ENCODE data around the gene UBE2G2. TPM values are rescaled to one million over a fixed set of nuclear protein-coding genes. Genes with fewer than 3 reads are reported as not detected.

Gene UBE2G2
- total and polyA plus RNA-seq, 3 donors from 2014 or later, result 38.9 to 82.8 (median 73.6) TPM

DNA sequence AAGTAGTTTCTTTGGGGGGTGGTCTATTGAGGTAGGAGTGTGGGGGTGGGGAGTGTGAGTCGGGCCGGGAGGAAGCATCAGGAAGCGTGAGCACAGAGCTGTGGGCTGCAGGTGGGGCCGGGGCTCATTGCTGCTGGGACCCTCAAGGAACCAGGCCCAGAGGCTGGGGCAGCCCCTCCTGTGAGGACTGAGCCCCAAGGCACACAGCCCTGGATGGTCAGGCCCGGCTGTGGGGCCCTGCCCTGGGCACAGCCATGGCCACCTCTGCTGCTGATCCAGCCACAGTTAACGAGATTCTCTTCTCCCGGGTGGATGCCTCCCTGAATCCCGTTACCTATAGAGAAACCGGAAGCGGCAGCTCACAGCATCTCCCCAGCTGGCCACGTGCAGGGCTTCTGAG lies 39.2 kb upstream of the UBE2G2 start:
- peaks cover 10% of the 10 kb centered on the region for H3K4me1 ChIP-seq
- intact Hi-C loops (cut with DNase I; ENCODE audit: low total_unique reads), result no loop called here
- H3K4me3 ChIP-seq, result no peak overlapping the region
- WGBS, 2 donors, result 85 to 87% methylated on average over 9 to 11 of the region's 11 CpGs
- H3K27me3 ChIP-seq, result no peaks in the 10 kb centered on the region
- no peaks in the 10 kb centered on the region for H3K9me3 ChIP-seq
- no peak overlapping the region for H3K27ac ChIP-seq
- H3K36me3 ChIP-seq (ENCODE audit: low read depth, missing control alignments), result no peaks in the 10 kb centered on the region
- TF ChIP-seq, protein P1, sequence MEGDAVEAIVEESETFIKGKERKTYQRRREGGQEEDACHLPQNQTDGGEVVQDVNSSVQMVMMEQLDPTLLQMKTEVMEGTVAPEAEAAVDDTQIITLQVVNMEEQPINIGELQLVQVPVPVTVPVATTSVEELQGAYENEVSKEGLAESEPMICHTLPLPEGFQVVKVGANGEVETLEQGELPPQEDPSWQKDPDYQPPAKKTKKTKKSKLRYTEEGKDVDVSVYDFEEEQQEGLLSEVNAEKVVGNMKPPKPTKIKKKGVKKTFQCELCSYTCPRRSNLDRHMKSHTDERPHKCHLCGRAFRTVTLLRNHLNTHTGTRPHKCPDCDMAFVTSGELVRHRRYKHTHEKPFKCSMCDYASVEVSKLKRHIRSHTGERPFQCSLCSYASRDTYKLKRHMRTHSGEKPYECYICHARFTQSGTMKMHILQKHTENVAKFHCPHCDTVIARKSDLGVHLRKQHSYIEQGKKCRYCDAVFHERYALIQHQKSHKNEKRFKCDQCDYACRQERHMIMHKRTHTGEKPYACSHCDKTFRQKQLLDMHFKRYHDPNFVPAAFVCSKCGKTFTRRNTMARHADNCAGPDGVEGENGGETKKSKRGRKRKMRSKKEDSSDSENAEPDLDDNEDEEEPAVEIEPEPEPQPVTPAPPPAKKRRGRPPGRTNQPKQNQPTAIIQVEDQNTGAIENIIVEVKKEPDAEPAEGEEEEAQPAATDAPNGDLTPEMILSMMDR (IDR thresholded peaks at IDR 0.05), result no peak
- no peak for TF ChIP-seq POLR2A (IDR thresholded peaks at IDR 0.05)
- no peak for DNase-seq

DNA sequence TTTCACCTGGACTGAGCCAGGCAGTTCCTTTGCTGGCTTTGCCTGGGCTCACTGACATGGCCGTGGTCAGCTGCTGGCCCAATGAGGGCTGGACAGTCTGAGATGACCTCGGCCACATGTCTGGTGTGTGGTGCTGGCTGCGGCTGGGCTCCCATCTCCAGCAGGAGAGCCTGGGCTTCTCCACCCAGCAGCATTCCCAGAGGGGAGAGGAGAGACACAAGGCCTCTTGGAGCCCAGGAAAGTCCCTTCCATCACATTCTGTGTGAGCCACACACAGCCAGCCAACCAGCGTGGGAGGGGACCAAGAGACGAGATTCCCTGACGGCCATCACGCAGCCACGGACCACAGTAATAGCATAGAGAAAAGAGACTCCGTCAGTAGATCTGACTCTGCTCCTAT lies 37.3 kb upstream of the UBE2G2 start:
- Histone ChIP-seq H3K4me1 (peaks cover 6% of the 10 kb centered on the region), H3K27ac (no peak overlapping the region), H3K9me3 (no peaks in the 10 kb centered on the region), H3K4me3 (no peak overlapping the region), H3K27me3 (no peaks in the 10 kb centered on the region), H3K36me3 (ENCODE audit: low read depth, missing control alignments) (no peaks in the 10 kb centered on the region)
- no peak for DNase-seq
- intact Hi-C loops (cut with DNase I; ENCODE audit: low total_unique reads), result no loop called here
- no peak for TF ChIP-seq POLR2A (IDR thresholded peaks at IDR 0.05)
- TF ChIP-seq, protein P1 (IDR thresholded peaks at IDR 0.05), result no peak
- 84% methylated on average over 9 of the region's 9 CpGs for WGBS, 2 donors

DNA sequence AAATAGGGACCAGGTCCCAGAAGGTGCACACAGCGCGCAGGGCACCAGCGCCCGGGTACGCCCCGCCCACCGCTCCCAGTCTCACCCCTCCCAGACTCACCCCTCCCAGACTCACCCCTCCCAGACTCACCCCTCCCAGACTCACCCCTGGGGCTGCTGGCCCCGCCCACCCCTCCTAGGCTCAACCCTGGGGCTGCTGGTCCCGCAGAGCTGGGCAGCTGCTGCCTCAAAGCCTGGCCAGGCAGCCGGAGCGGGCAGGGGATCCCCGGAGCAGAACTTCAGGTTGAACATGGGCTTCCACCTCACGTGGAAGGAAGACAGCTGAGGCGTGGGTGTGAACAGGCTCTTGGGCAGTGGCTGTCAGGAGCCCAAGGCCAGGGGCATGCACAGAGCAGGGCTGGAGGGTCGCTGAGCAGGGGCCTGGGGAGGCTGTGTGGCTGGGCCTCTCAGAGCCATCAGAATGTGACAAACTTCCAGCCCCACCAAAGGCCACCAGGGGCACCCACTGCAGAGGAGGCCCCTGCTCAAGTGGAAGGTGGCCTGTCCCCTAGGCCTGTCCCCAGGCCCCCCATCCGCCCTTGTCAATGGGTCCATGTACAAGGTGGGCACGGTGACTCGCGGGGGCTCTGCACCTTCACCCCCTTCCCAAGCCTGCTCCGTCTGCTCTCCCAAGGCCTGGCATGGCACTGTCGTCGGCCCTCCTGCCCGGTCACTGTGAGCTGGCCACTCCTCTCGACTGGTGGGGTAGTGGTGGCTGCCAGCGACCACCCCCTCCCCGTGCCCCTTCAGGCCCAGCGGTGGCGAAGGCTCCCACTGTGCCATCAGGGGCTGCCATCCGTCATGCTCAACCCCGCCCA lies 36.6 kb upstream of the UBE2G2 start:
- WGBS, 2 donors, result 86 to 96% methylated on average over 13 to 30 of the region's 30 CpGs
- DNase-seq, result no peak
- H3K27ac ChIP-seq, result no peak overlapping the region
- no peaks in the 10 kb centered on the region for H3K36me3 ChIP-seq (ENCODE audit: low read depth, missing control alignments)
- peaks cover 6% of the 10 kb centered on the region for H3K4me1 ChIP-seq
- no peaks in the 10 kb centered on the region for H3K27me3 ChIP-seq
- intact Hi-C loops (cut with DNase I; ENCODE audit: low total_unique reads), result no loop called here
- no peaks in the 10 kb centered on the region for H3K9me3 ChIP-seq
- TF ChIP-seq, protein P1 (IDR thresholded peaks at IDR 0.05), result no peak
- TF ChIP-seq POLR2A (IDR thresholded peaks at IDR 0.05), result no peak
- no peak overlapping the region for H3K4me3 ChIP-seq

DNA sequence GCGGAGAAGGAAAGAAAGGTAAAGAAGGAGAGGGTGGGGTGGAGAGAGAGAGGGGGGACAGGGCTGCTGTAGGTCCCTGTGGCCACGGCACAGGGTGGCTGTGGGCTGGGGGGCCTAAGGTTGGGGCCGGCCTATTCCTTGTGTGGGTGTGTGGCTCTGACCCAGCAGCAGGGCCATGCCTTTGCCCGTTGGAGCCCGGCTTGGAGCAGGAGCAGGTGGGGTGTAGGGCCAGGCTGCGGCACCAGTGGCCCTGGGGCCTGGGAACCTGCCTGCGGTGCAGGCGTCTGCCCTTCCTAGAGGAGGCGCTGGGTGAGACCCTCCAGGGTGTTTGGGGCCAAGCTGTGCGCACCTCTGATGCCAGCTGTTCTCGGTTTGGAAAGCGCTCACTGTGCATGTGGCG lies 35.9 kb upstream of the UBE2G2 start:
- H3K27me3 ChIP-seq, result no peaks in the 10 kb centered on the region
- H3K36me3 ChIP-seq (ENCODE audit: low read depth, missing control alignments), result no peaks in the 10 kb centered on the region
- intact Hi-C loops (cut with DNase I; ENCODE audit: low total_unique reads), result no loop called here
- no peak for DNase-seq
- H3K9me3 ChIP-seq, result no peaks in the 10 kb centered on the region
- no peak overlapping the region for H3K4me3 ChIP-seq
- no peak overlapping the region for H3K27ac ChIP-seq
- 89 to 96% methylated on average over 10 to 13 of the region's 13 CpGs for WGBS, 2 donors
- peaks cover 6% of the 10 kb centered on the region for H3K4me1 ChIP-seq
- TF ChIP-seq, protein P1 (IDR thresholded peaks at IDR 0.05), result no peak
- TF ChIP-seq POLR2A (IDR thresholded peaks at IDR 0.05), result no peak
